Stimulated activated CD8-positive, alpha-beta memory T cell treated with anti-CD3 and anti-CD28 coated beads, Interleukin-12 subunit alpha, Interleukin-12 subunit beta, amount 100 ng/mL, for 24 hours (primary cell): ENCODE results near the gene TCHHL1.
A peak's percentile ranks its signal among the peaks of the same experiment; 100 is the strongest.
"Not testable (repeated sequence)": the region's sequence is repeated elsewhere in the genome, so short reads cannot be mapped to it uniquely, and the experiment has no call there.

ENCODE experiments used
- DNase-seq: peaks from one replicate; pipeline ENCODE4 v3.0.0-alpha.2; 2020; ENCODE audit errors: extremely low read depth

The TCHHL1 gene

GRCh38 chr1:152086760-152087159 is 2.1 kb downstream of the TCHHL1 start:
- DNase-seq = no peak

GRCh38 chr1:152084853-152085252 is 4.0 kb downstream of the TCHHL1 start:
- no peak for DNase-seq

GRCh38 chr1:152081026-152081425 is 7.8 kb downstream of the TCHHL1 start:
- DNase-seq = not testable (repeated sequence)

- not testable (repeated sequence) for DNase-seq
Observed at GRCh38 chr1:152080494-152080893, 8.4 kb downstream of the TCHHL1 start.

- no peak for DNase-seq
Observed at GRCh38 chr1:152078831-152079441, 9.9 kb downstream of the TCHHL1 start.

GRCh38 chr1:152072311-152072710 is 16.6 kb downstream of the TCHHL1 start:
- DNase-seq = no peak

- DNase-seq = no peak
Observed at GRCh38 chr1:152071123-152071522, 17.7 kb downstream of the TCHHL1 start.

- no peak for DNase-seq
Observed at GRCh38 chr1:152067929-152068328, 20.9 kb downstream of the TCHHL1 start.

- DNase-seq = no peak
Observed at GRCh38 chr1:152067150-152067549, 21.7 kb downstream of the TCHHL1 start.

GRCh38 chr1:152061952-152062351 is 26.9 kb downstream of the TCHHL1 start:
- DNase-seq = no peak

- DNase-seq = no peak
Observed at GRCh38 chr1:152053375-152053774, 35.5 kb downstream of the TCHHL1 start.

GRCh38 chr1:152052606-152053005 is 36.3 kb downstream of the TCHHL1 start:
- DNase-seq = peak; percentile 42

GRCh38 chr1:152050886-152051675 is 37.8 kb downstream of the TCHHL1 start:
- DNase-seq = no peak

- no peak for DNase-seq
Observed at GRCh38 chr1:152049291-152050083, 39.4 kb downstream of the TCHHL1 start.

- DNase-seq = peak; percentile 47
Observed at GRCh38 chr1:152048416-152049009, 40.4 kb downstream of the TCHHL1 start.

- DNase-seq = peak; percentile 60
Observed at GRCh38 chr1:152047730-152048415, 41.0 kb downstream of the TCHHL1 start.

GRCh38 chr1:152047413-152047729 is 41.5 kb downstream of the TCHHL1 start:
- no peak for DNase-seq

GRCh38 chr1:152044386-152044785 is 44.5 kb downstream of the TCHHL1 start:
- DNase-seq = no peak

- no peak for DNase-seq
Observed at GRCh38 chr1:152043870-152044269, 45.0 kb downstream of the TCHHL1 start.

- no peak for DNase-seq
Observed at GRCh38 chr1:152042030-152042429, 46.8 kb downstream of the TCHHL1 start.

- no peak for DNase-seq
Observed at GRCh38 chr1:152039886-152040285, 49.0 kb downstream of the TCHHL1 start.

- DNase-seq = no peak
Observed at GRCh38 chr1:152039461-152039860, 49.4 kb downstream of the TCHHL1 start.
